Measurements from ENCODE around the gene CFAP46. TPM values are rescaled to one million over a fixed set of nuclear protein-coding genes. Genes with fewer than 3 reads are reported as not detected.

Gene CFAP46
- total RNA-seq, 1 donor from 2014 or later, result not detected

DNA sequence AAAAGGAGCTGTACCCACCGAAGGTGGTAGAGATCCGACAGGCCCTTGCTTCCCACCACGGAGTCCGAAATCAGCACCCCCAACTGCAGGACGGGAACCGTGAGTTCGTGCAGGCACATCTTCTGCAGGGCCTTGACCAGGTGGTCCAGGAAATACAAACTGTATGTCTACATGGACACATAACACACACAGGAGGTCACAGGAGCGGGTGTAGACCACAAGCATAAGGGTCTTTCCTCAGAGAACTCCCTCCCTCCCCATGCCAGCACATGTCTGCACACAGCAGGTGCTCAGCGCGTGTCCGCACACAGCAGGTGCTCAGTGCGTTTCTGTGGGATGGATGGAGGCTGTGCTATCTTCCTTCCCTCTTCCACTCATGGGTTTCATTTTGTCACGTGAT is 69.7 kb downstream of the CFAP46 start:
- intact Hi-C loops (cut with micrococcal nuclease), result no loop called here
- Mint-ChIP-seq H3K27ac (no peak overlapping the region), H3K4me3 (no peak overlapping the region), H3K36me3 (ENCODE audit: low read depth) (no peaks in the 10 kb centered on the region), H3K4me1 (no peaks in the 10 kb centered on the region), H3K9me3 (no peaks in the 10 kb centered on the region), H3K27me3 (peaks cover 5% of the 10 kb centered on the region)
- DNase-seq, result no peak

DNA sequence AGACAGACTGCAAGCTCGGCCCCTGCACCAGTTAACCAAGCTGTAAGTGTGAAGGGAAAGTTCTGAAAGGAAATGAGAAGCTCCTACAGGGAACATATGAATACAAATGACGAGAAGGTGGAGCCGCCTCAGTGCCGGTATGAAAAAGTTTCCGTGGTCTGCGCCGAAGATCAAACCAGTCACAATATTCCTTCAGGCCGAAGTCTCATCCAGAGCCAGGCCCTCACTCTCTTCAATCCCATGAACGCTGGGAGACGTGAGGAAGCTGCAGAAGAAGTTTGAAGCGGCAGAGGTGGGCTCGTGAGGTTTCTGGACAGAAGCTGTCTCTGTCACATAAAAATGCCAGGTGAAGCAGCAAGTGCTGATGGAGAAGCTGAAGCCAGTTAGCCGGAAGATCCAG is 71.9 kb downstream of the CFAP46 start:
- Mint-ChIP-seq H3K9me3 (no peaks in the 10 kb centered on the region), H3K27me3 (peaks cover 3% of the 10 kb centered on the region), H3K4me3 (no peak overlapping the region), H3K27ac (no peak overlapping the region), H3K36me3 (ENCODE audit: low read depth) (no peaks in the 10 kb centered on the region), H3K4me1 (no peaks in the 10 kb centered on the region)
- intact Hi-C loops (cut with micrococcal nuclease), result no loop called here
- no peak for DNase-seq

DNA sequence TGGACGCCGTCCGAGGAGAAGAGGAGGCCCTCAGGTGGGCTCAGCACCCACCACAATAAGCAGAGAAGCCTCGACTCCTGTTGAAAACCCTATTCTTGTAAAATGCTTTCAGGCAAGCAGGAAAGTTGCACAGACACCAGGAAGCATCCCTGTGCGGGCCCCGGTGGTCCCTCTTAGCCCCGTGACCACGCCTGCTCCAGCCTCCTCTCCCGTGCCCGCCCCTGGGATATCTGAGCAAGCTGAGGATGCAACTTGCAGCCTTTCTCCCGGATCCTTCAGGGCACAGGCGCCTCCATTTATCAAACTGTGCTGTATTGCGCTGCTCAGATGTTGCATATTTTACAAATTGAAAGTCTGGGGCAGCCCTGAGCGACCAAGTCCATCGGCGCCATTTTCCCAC is 72.7 kb downstream of the CFAP46 start:
- intact Hi-C loops (cut with micrococcal nuclease), result no loop called here
- no peak for DNase-seq
- peaks cover 3% of the 10 kb centered on the region for H3K27me3 Mint-ChIP-seq
- H3K4me1 Mint-ChIP-seq, result peaks cover under 1% of the 10 kb centered on the region
- H3K9me3 Mint-ChIP-seq, result no peaks in the 10 kb centered on the region
- no peak overlapping the region for H3K27ac Mint-ChIP-seq
- no peaks in the 10 kb centered on the region for H3K36me3 Mint-ChIP-seq (ENCODE audit: low read depth)
- no peak overlapping the region for H3K4me3 Mint-ChIP-seq

DNA sequence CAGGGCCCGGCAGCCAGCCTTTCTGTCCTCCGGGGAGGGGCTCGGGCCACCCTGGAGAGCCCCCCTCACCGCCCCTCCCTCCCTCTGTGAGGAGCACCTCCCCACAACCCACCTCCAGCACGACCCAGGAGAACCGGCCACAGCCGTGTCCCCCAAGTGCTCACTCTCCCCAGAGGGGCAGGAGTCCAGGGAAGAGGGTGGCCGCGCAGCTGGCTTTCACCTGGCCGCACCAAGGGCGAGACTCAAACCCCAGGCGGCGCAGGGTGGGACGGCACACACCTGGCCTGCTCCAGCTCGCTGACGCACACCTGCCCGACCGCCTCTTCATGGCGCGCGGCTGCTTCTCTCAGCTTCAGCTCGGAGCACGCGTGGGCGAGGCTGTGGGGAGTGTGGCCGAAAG is 73.4 kb downstream of the CFAP46 start:
- Mint-ChIP-seq H3K27me3 (peaks cover 3% of the 10 kb centered on the region), H3K27ac (no peak overlapping the region), H3K4me1 (peaks cover 1% of the 10 kb centered on the region), H3K9me3 (no peaks in the 10 kb centered on the region), H3K4me3 (no peak overlapping the region), H3K36me3 (ENCODE audit: low read depth) (no peaks in the 10 kb centered on the region)
- no peak for DNase-seq
- intact Hi-C loops (cut with micrococcal nuclease), result no loop called here

DNA sequence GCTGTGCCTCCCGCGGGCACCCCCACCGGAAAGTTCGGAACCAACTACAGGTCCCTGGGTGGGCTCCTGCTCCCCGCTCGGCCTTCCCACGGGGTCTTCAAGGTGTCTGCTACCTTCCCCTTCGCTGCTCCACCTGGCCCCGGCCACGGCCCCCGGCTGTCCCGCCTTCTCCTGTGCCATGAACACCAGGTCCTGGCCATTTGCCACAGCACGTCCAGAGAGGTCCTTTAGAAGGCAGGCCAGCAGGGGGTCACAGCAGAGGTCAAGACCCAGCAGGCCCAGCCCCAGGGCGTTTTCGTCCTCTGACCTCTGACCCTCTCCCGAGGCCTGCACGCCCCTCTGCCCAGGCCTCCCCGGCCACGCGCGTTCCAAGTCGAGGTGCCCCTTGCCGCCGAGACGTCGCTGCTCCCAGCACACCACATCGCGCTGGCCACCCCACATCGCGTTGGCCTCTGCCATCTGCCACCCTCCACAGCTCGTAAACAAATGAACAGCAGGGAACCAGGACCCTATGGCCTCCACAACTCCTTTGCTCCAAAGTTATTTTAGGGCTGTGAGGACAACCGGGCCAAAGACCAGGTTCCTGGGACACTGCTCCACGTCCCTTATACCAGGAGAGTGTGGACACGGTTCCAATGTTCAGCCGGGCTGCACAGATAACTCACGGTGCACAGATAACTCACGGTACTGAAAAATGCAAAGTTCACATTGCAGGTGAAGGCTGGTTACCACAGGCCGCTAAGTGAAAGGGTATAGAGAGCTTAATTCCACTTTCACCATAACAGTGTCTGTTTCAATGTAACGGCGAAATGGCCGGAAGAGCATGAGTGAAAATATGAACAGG is 74.3 kb downstream of the CFAP46 start:
- Mint-ChIP-seq H3K4me1 (peaks cover 1% of the 10 kb centered on the region), H3K4me3 (no peak overlapping the region), H3K27me3 (peaks cover 3% of the 10 kb centered on the region), H3K36me3 (ENCODE audit: low read depth) (no peaks in the 10 kb centered on the region), H3K9me3 (no peaks in the 10 kb centered on the region), H3K27ac (no peak overlapping the region)
- no peak for DNase-seq
- intact Hi-C loops (cut with micrococcal nuclease), result no loop called here

DNA sequence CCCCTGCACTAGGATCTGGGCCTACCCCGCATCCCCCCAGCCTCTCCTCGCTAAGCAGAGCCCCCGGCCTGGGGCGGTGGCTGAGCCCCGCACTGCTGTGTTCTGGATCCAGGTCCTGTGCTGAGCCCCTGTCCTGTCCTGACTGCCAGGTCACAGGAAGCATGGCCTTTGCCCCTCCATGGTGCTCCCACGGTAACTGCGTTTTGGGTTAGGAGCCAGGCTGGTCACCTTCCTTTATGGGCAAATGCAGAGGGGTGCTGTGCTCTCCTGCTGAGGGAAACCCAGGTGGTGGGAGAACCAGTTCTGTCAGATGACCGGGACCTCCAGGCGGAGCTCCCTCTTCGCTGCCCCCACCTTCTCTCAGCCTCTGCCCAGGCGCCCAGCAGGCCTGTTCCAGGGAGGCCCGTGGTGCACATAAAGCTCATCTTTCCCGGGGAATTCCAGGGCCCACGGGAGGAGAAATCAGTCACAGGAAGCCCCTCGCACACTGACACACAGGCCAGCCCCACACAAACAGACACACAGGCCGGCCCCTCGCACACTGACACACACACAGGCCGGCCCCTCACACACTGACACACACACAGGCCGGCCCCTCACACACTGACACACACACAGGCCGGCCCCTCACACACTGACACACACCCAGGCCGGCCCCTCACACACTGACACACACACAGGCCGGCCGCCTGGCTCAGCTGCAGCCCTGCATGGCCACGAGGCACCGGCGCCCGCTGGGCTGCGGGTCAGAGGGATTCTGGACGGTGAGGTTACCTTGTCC is 75.6 kb downstream of the CFAP46 start:
- no peak for DNase-seq
- intact Hi-C loops (cut with micrococcal nuclease), result no loop called here
- H3K4me1 Mint-ChIP-seq, result peaks cover 1% of the 10 kb centered on the region

DNA sequence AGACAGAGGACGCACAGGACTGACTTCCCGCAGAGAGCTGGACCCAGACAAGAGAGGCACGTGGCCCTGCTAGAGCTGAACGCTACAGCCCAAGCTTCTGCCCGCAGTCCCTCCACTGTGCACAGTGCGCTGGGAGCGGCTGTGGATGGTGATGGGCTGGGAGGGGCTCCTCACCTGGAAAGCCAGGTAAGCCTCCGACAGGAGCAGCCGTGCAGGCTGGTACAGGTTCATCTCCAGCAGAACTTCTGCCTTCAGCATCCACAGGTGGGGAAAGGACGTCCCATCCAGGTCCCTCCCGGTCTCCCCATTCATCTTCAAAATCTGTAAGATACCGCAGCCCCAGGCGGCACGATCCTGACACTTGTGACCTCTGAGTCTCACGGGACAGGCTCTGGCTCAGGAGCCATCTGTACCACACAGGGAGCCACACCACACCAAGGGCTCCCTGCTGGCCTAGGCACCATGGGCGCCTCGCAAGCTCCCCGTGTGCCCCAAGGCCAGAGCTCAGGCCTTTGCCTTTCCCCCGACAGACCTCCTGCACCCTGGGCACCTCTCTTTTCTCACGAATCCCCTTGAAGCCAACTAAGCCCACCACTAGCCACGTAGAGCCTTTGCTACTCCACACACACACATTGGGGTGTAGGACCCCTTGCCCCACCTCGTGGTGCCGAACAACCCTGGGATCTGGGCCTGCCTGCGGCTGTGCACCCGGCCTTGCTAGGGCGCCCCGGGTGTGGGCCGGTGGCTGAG is 76.3 kb downstream of the CFAP46 start:
- intact Hi-C loops (cut with micrococcal nuclease), result no loop called here
- H3K36me3 Mint-ChIP-seq (ENCODE audit: low read depth), result no peaks in the 10 kb centered on the region
- no peaks in the 10 kb centered on the region for H3K27me3 Mint-ChIP-seq
- H3K4me3 Mint-ChIP-seq, result no peak overlapping the region
- no peak overlapping the region for H3K27ac Mint-ChIP-seq
- no peak for DNase-seq
- peaks cover 1% of the 10 kb centered on the region for H3K4me1 Mint-ChIP-seq
- no peaks in the 10 kb centered on the region for H3K9me3 Mint-ChIP-seq

More for the DNA sequence above, 75.6 kb downstream of the CFAP46 start:
- Mint-ChIP-seq H3K36me3 (ENCODE audit: low read depth) (no peaks in the 10 kb centered on the region), H3K27ac (no peak overlapping the region), H3K9me3 (no peaks in the 10 kb centered on the region), H3K27me3 (peaks cover 3% of the 10 kb centered on the region), H3K4me3 (no peak overlapping the region)

DNA sequence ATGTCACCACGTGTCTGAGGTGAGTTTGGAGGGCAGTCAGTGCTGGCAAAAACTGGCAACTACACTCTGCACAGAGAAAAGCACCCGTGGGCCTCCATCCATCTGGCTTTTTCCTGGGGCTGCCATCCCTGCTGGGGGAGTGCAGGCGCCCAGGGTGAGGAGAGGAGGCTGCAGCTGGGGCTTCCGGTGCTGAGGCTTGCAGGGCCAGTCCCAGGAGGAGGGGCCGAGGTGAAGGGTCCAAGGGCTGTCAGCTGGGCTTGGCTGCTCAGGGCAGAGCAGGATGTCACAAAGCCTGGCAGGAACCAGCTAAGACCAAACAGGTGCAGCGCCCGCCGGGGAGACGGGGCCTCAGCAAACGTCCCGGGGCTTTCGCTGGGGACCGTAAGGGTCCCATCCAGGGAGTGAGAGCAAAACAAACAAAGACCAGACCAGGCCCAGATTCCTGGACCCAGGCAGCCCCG is 77.2 kb downstream of the CFAP46 start:
- no peaks in the 10 kb centered on the region for H3K27me3 Mint-ChIP-seq
- intact Hi-C loops (cut with micrococcal nuclease), result no loop called here
- no peak overlapping the region for H3K4me3 Mint-ChIP-seq

DNA sequence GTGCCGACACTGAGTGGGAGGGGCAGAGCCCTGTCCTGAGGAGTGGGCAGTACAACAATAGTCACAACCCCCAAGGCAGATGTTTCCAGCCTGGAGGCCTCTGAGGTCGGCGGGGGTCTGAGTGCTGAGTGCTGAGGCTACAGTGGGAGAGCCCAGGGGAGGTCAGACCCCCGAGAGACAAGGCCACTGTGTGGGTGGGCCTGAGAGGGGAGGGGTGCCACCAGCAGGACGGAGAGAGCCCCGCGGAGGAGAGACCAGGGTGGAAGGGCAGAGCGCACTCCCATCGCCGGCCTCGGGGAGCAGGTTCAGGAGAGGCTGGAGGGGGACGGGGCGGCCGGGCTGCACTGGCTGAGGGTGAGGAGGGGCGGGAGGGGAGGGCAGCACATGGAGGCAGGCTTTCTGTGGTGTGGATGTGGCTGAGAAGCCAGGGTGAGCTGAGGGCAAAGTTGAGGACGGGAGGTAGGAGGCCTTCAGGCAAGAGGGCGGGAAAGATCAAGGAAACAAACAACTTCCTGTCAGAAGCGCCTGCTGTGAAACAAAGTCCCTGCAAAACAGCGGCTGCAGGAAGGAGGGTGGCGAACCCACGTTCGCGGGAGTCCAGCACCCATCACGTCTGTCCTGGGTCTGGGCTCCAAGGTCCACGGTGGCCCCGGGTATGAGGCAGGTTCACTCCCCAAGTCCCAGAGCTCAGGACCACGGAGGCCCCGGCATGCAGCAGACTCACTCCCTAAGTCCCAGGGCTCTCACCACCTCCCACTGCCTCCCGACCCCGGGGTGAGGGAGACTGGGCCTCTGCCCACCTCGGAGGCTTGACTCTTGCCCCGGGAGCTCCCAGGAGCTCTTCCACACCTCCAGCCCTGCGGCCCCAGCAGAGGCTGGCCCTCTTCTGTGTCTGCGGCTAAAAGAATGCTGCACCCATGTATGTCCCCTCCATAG is 79.6 kb downstream of the CFAP46 start:
- Mint-ChIP-seq H3K4me3 (no peak overlapping the region), H3K4me1 (peaks cover 1% of the 10 kb centered on the region), H3K27ac (no peak overlapping the region), H3K9me3 (no peaks in the 10 kb centered on the region), H3K27me3 (no peaks in the 10 kb centered on the region), H3K36me3 (ENCODE audit: low read depth) (no peaks in the 10 kb centered on the region)
- intact Hi-C loops (cut with micrococcal nuclease), result no loop called here
- DNase-seq, result peak; percentile 63

More for the DNA sequence above, 77.2 kb downstream of the CFAP46 start:
- H3K4me1 Mint-ChIP-seq, result peaks cover 1% of the 10 kb centered on the region
- no peaks in the 10 kb centered on the region for H3K36me3 Mint-ChIP-seq (ENCODE audit: low read depth)
- no peak for DNase-seq
- H3K9me3 Mint-ChIP-seq, result no peaks in the 10 kb centered on the region
- no peak overlapping the region for H3K27ac Mint-ChIP-seq

DNA sequence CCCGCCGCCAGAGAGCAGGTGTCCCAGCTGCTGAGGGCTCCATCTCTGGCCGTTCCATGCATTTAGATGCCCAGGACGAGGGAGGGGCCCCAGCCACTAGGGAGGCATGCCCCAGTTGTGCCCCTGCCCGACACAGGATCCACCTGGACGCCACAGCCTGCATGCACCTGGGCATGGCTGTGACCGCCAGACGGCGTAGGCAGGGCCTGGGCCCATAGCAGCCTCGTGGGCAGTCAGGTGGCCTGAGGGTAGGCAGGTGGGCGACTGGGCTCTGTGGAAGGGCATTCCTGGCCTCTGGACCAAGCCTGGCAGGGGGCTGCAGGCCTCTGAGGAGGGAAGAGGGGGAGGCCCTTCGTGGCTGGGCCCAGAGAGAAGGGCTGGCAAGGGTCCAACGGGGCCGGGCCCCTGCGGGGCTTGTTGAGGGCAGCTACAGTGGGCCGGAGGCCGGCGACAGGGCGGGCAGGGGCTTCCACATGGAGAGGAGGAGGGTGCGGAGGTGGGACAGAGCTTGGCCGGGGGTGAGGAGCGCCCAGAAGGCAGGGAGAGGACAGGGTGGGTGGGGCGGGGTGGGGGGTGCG is 80.4 kb downstream of the CFAP46 start:
- DNase-seq, result no peak
- H3K9me3 Mint-ChIP-seq, result no peaks in the 10 kb centered on the region
- no peaks in the 10 kb centered on the region for H3K36me3 Mint-ChIP-seq (ENCODE audit: low read depth)
- H3K27ac Mint-ChIP-seq, result no peak overlapping the region
- H3K27me3 Mint-ChIP-seq, result no peaks in the 10 kb centered on the region
- intact Hi-C loops (cut with micrococcal nuclease), result no loop called here
- H3K4me1 Mint-ChIP-seq, result peaks cover 1% of the 10 kb centered on the region
- H3K4me3 Mint-ChIP-seq, result no peak overlapping the region

DNA sequence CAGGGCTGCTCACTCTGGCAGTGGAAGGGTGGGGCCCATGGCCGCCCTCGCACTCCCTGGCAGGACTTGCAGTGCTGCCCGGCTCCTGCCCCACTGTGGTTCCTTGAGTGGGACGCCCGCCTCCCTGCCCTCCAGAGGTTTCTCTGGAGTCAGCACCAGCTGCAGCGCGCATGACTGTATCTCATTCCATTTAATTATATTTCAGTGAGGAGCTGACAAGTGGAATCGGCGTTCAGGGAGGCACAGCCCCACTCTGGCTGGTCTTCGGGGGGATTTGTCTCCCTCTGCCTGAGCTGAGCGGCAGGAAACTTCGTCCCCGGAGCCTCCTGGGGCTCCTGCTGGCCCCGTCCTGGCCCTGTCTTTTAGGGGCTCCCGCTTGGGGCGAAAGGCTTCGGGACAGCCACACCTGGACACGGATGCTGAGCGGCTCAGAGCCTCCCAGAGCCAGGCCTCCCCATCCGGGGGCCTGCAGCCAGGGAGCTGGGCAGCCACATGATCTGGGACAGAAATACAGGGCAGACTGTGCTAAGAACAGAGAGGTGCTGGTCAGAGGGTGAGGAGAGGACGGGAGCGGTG is 81.2 kb downstream of the CFAP46 start:
- Mint-ChIP-seq H3K9me3 (no peaks in the 10 kb centered on the region), H3K36me3 (ENCODE audit: low read depth) (no peaks in the 10 kb centered on the region), H3K4me1 (peaks cover 1% of the 10 kb centered on the region), H3K4me3 (no peak overlapping the region), H3K27ac (no peak overlapping the region), H3K27me3 (no peaks in the 10 kb centered on the region)
- intact Hi-C loops (cut with micrococcal nuclease), result no loop called here
- no peak for DNase-seq

DNA sequence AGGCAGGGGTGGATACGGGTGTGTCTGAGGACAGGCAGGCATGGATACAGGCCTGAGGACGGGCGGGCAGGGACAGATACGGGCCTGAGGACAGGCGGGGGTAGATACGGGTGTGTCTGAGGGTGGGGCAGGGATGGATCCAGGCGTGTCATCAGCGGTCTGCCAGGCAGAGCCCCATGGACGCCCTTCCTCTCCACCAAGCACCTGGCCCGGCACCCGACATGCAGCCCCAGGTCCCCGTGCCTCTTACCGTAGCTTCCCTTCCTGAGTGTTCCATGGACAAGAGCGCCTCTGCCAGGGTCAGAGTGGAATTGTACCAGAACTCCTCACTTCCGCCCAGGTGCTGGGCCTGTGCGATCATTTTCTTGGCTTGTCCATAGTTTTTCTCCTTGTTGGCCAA is 81.8 kb downstream of the CFAP46 start:
- peaks cover 1% of the 10 kb centered on the region for H3K4me1 Mint-ChIP-seq
- H3K27ac Mint-ChIP-seq, result no peak overlapping the region
- H3K36me3 Mint-ChIP-seq (ENCODE audit: low read depth), result no peaks in the 10 kb centered on the region
- H3K27me3 Mint-ChIP-seq, result peaks cover 2% of the 10 kb centered on the region
- no peaks in the 10 kb centered on the region for H3K9me3 Mint-ChIP-seq
- no peak overlapping the region for H3K4me3 Mint-ChIP-seq
- intact Hi-C loops (cut with micrococcal nuclease), result no loop called here
- DNase-seq, result no peak
